HepG2 (cell line): ENCODE results near the gene SHC1. TPM values are rescaled to one million over a fixed set of nuclear protein-coding genes. Genes with fewer than 3 reads are reported as not detected.

Experiments
- BCL6 ChIP-seq: IDR thresholded peaks from 2 replicates; pipeline ENCODE4 v1.6.1; 2016; ENCODE audit warnings: missing genetic modification reagents, missing compliant biosample characterization
- CENPT ChIP-seq: sonication (generic); formaldehyde crosslinking; IDR thresholded peaks from 2 replicates; pipeline ENCODE4 v1.8.0; 2022; ENCODE audit warnings: low read depth, mild to moderate bottlenecking, moderate library complexity, missing genetic modification reagents
- FOXA1 ChIP-seq, 2 experiments: fragments of 450-650 bp in 1 of 2; sonication (generic) in 1 of 2; formaldehyde crosslinking in 1 of 2; IDR thresholded peaks; 2 replicates each; pipeline versions ENCODE4 v1.4.0 to v1.6.1; 2016 to 2020; ENCODE audit warnings: missing genetic modification reagents in 1 of 2
- HNRNPH1 ChIP-seq: fragments of 200-400 bp; formaldehyde crosslinking; optimal IDR thresholded peaks from 2 replicates; pipeline ENCODE3; 2017; ENCODE audit warnings: mild to moderate bottlenecking, low read depth, low read length
- MBD4 ChIP-seq: IDR thresholded peaks from 2 replicates; pipeline ENCODE4 v1.6.1; 2012; ENCODE audit warnings: low read length, inconsistent platforms, borderline replicate concordance
- MYNN ChIP-seq: sonication (generic); formaldehyde crosslinking; IDR thresholded peaks from 2 replicates; pipeline ENCODE4 v1.4.0; 2020; ENCODE audit warnings: mild to moderate bottlenecking, low read depth, missing genetic modification reagents
- ONECUT2 ChIP-seq: sonication (generic); formaldehyde crosslinking; IDR thresholded peaks from 2 replicates; pipeline ENCODE4 v1.4.0; 2020; ENCODE audit warnings: missing genetic modification reagents
- REXO4 ChIP-seq: sonication (generic); formaldehyde crosslinking; IDR thresholded peaks from 2 replicates; pipeline ENCODE4 v1.8.0; 2022; ENCODE audit warnings: missing genetic modification reagents, mild to moderate bottlenecking, borderline replicate concordance
- SATB2 ChIP-seq: sonication (generic); formaldehyde crosslinking; IDR thresholded peaks from 2 replicates; pipeline ENCODE4 v1.5.0; 2020; ENCODE audit warnings: missing genetic modification reagents
- TCF12 ChIP-seq, 2 experiments: fragments of 450-650 bp in 1 of 2; sonication (generic) in 1 of 2; formaldehyde crosslinking in 1 of 2; IDR thresholded peaks; 2 replicates each; pipeline versions ENCODE4 v1.6.1 to v1.8.0; 2017 to 2022; ENCODE audit warnings: antibody characterized with exemption in 1 of 2, mild to moderate bottlenecking in 1 of 2, missing genetic modification reagents in 1 of 2, moderate library complexity in 1 of 2
- TFDP2 ChIP-seq: sonication (generic); formaldehyde crosslinking; IDR thresholded peaks from 2 replicates; pipeline ENCODE4 v1.4.0; 2020; ENCODE audit warnings: missing genetic modification reagents
- ZFP82 ChIP-seq: sonication (generic); formaldehyde crosslinking; IDR thresholded peaks from 2 replicates; pipeline ENCODE4 v1.5.1; 2020; ENCODE audit warnings: mild to moderate bottlenecking, missing genetic modification reagents, borderline replicate concordance
- ZIK1 ChIP-seq: sonication (generic); formaldehyde crosslinking; IDR thresholded peaks from 2 replicates; pipeline ENCODE4 v1.5.0; 2020; ENCODE audit warnings: mild to moderate bottlenecking, low read depth, missing genetic modification reagents, borderline replicate concordance
- ZNF24 ChIP-seq: fragments of 450-650 bp; IDR thresholded peaks from 2 replicates; pipeline ENCODE4 v1.6.1; 2017; ENCODE audit warnings: antibody characterized with exemption, mild to moderate bottlenecking
- ZNF326 ChIP-seq: sonication (generic); formaldehyde crosslinking; IDR thresholded peaks from 2 replicates; pipeline ENCODE4 v1.4.0; 2020; ENCODE audit warnings: missing genetic modification reagents, borderline replicate concordance
- ZNF33B ChIP-seq: sonication (generic); formaldehyde crosslinking; IDR thresholded peaks from 2 replicates; pipeline ENCODE4 v1.5.1; 2020; ENCODE audit warnings: mild to moderate bottlenecking, missing genetic modification reagents
- ZNF468 ChIP-seq: sonication (generic); formaldehyde crosslinking; IDR thresholded peaks from 2 replicates; pipeline ENCODE4 v1.8.0; 2022; ENCODE audit warnings: mild to moderate bottlenecking, moderate library complexity, missing genetic modification reagents
- ZNF543 ChIP-seq: sonication (generic); formaldehyde crosslinking; IDR thresholded peaks from 2 replicates; pipeline ENCODE4 v1.4.0; 2020; ENCODE audit warnings: mild to moderate bottlenecking, missing genetic modification reagents
- ZNF549 ChIP-seq: sonication (generic); formaldehyde crosslinking; IDR thresholded peaks from 2 replicates; pipeline ENCODE4 v1.5.0; 2020; ENCODE audit warnings: missing genetic modification reagents
- ZNF556 ChIP-seq: sonication (generic); formaldehyde crosslinking; IDR thresholded peaks from 2 replicates; pipeline ENCODE4 v1.4.0; 2020; ENCODE audit warnings: mild to moderate bottlenecking, missing genetic modification reagents, borderline replicate concordance
- ZNF567 ChIP-seq: sonication (generic); formaldehyde crosslinking; IDR thresholded peaks from 2 replicates; pipeline ENCODE4 v1.8.1; 2023; ENCODE audit warnings: mild to moderate bottlenecking, missing genetic modification reagents, borderline replicate concordance
- polyA plus RNA-seq, 8 experiments: library from polyadenylated mRNA; depleted of rRNA in 3 of 8; stranded (reverse) in 7 of 8; unstranded in 1 of 8; fragments of >200 nt; fragmentation: Illumina TruSeq in 4 of 8; extraction: Trizol in 4 of 8; gene quantifications; 2 replicates each; pipeline versions ENCODE4 v1.2.1 to v1.2.3, GENCODE V29; 2011 to 2016; ENCODE audit warnings: low read depth in 4 of 8, missing spikeins in 1 of 8, mixed read lengths in 1 of 8; ENCODE audit not compliant: insufficient read depth in 1 of 8
- total RNA-seq, 5 experiments: library from RNA; depleted of rRNA; stranded (reverse); fragments of >200 nt; fragmentation: Illumina TruSeq; extraction: Trizol; gene quantifications; 2 replicates each; pipeline ENCODE4 v1.2.3, GENCODE V29; 2016; ENCODE audit warnings: low read depth in 1 of 5
- TF ChIP-seq, protein P1 (sequence below): sonication (generic); formaldehyde crosslinking; IDR thresholded peaks from 2 replicates; pipeline ENCODE4 v1.9.0; 2022; ENCODE audit warnings: low read depth, missing genetic modification reagents

SHC1 gene
- total and polyA plus RNA-seq, 2 of the 13 experiments (the other 11 are each of a cell fraction or from before 2014, with no cell fraction given) = 52.0 to 137 TPM

DNA sequence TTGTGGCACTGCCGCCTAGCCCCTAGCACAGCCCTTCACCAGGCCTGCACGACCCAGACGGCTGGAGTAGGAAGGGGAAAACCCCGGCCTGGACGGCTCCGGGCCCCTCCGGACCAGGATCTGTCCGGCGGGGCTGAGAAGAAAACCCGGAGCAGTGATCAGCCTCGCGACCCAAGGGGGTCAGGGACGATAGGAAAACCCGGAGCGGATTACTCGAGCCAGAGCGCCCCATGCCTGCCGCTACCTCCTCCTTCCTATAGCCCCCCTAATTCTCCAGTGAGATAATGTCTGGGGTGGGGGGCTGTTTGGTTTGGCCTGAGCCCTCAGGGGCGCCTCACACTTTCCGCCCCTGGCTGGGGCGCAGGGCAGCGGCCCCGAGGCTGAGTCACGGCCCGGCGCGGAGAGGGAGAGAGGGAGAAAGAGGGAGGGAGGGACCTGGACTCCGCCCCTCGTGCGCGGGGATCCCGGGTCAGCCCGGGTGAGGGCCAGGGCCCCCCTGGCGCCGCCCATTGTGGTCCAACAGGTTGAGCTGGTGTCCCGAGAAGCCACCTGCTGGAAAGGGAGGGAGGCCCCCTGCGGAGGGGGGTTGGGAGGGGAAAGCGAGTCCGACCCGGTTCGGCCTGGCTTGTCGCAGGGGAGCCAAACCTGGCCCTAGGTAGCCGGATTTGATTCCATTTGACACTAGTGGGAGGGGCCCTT, 30.3 kb upstream of the SHC1 start (continued):
- peak; percentile 54 for TF ChIP-seq BCL6 (CRISPR knock-in tag)
- TF ChIP-seq ZNF33B (CRISPR knock-in tag) = no peak
- no peak for TF ChIP-seq ZIK1 (CRISPR knock-in tag)
- no peak for TF ChIP-seq MBD4
- TF ChIP-seq ZNF24 = peak; percentile 68
- no peak for TF ChIP-seq FOXA1 (IDR thresholded peaks at IDR 0.05)
- TF ChIP-seq FOXA1 (CRISPR knock-in tag; IDR thresholded peaks at IDR 0.05) = no peak
- peak; percentile 87; the same call in 1 of the 2 replicates for TF ChIP-seq ZNF543 (CRISPR knock-in tag)
- TF ChIP-seq TFDP2 (CRISPR knock-in tag) = peak; percentile 72
- TF ChIP-seq ZNF326 (CRISPR knock-in tag) = no peak
- TF ChIP-seq REXO4 (CRISPR knock-in tag) = no peak
- peak; percentile 76; the same call in 1 of the 2 replicates for TF ChIP-seq ZNF556 (CRISPR knock-in tag)
- no peak for TF ChIP-seq ZNF549 (CRISPR knock-in tag)
- TF ChIP-seq SATB2 (CRISPR knock-in tag) = 0 out of 2 replicates have a peak, but pooled peaks have one; percentile 5
- TF ChIP-seq ZNF468 (CRISPR knock-in tag) = no peak
- TF ChIP-seq, protein P1, sequence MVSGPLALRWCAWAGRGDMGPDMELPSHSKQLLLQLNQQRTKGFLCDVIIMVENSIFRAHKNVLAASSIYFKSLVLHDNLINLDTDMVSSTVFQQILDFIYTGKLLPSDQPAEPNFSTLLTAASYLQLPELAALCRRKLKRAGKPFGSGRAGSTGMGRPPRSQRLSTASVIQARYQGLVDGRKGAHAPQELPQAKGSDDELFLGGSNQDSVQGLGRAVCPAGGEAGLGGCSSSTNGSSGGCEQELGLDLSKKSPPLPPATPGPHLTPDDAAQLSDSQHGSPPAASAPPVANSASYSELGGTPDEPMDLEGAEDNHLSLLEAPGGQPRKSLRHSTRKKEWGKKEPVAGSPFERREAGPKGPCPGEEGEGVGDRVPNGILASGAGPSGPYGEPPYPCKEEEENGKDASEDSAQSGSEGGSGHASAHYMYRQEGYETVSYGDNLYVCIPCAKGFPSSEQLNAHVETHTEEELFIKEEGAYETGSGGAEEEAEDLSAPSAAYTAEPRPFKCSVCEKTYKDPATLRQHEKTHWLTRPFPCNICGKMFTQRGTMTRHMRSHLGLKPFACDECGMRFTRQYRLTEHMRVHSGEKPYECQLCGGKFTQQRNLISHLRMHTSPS = no peak; the same call in none of the 2 replicates
- no peak for TF ChIP-seq ZNF567 (CRISPR knock-in tag)
- no peak for TF ChIP-seq TCF12 (IDR thresholded peaks at IDR 0.05)
- no peak; the same call in 1 of the 2 replicates for TF ChIP-seq TCF12 (CRISPR knock-in tag; IDR thresholded peaks at IDR 0.05)
- no peak for TF ChIP-seq CENPT (CRISPR knock-in tag)
- no peak for TF ChIP-seq MYNN
- TF ChIP-seq ONECUT2 (CRISPR knock-in tag) = no peak
- no peak for TF ChIP-seq HNRNPH1
- TF ChIP-seq ZFP82 = peak; percentile 53; the same call in 1 of the 2 replicates
